Stomach (tissue), 4 donors: Measurements from ENCODE around the gene ALDH1A2.

Experiments
- EP300 ChIP-seq: sonication (generic); formaldehyde crosslinking; IDR thresholded peaks from one replicate; pipeline ENCODE4 v1.6.1; 2017; ENCODE audit warnings: antibody characterized with exemption
- POLR2A ChIP-seq, 4 donors: fragments of 450-650 bp; IDR thresholded peaks; one replicate each; pipeline ENCODE4 v1.6.1; 2016; ENCODE audit warnings: antibody characterized with exemption in 4 of 4, control low read depth in 2 of 4, mild to moderate bottlenecking in 1 of 4, moderate library complexity in 1 of 4

- TF ChIP-seq EP300 (no peak), POLR2A (IDR thresholded peaks at IDR 0.05) (no peak)
These were observed 140.9 kb downstream of the ALDH1A2 start for GRCh38 chr15:57924598-57924997.
